HG03097 (cell line): ENCODE data around the gene PCDHGC3.
A peak's percentile ranks its signal among the peaks of the same experiment; 100 is the strongest.
"Not testable (repeated sequence)": the region's sequence is repeated elsewhere in the genome, so short reads cannot be mapped to it uniquely, and the experiment has no call there.

Experiments
- ATAC-seq: cut with Tn5 transposase; IDR thresholded peaks from one replicate; pipeline ENCODE4 v1.9.1; 2021; ENCODE audit not compliant: unreplicated experiment, low FRiP score

The PCDHGC3 gene

GRCh38 chr5:141475625-141476131, at the start of gene PCDHGC3:
PCDHGC3 (plus strand) TSS chr5:141475966; CDS start chr5:141476117, 151 bp downstream.
- peak; percentile 97 for ATAC-seq

- no peak for ATAC-seq
Measured at GRCh38 chr5:141427783-141428426, 47.9 kb upstream of the PCDHGC3 start.

GRCh38 chr5:141430332-141431113, 45.2 kb upstream of the PCDHGC3 start, which contains the start of gene PCDHGA12:
PCDHGA12 (plus strand) TSS chr5:141430507; CDS start chr5:141430760, 253 bp downstream.
- ATAC-seq, result no peak

- no peak for ATAC-seq
Measured at GRCh38 chr5:141431286-141431685, 44.5 kb upstream of the PCDHGC3 start.

GRCh38 chr5:141432308-141432707, 43.5 kb upstream of the PCDHGC3 start:
- ATAC-seq, result not testable (repeated sequence)

GRCh38 chr5:141432726-141433125, 43.0 kb upstream of the PCDHGC3 start:
- not testable (repeated sequence) for ATAC-seq

GRCh38 chr5:141434006-141434405, 41.8 kb upstream of the PCDHGC3 start:
- no peak for ATAC-seq

GRCh38 chr5:141437221-141437620, 38.5 kb upstream of the PCDHGC3 start:
- ATAC-seq, result no peak

GRCh38 chr5:141439411-141440141, 36.2 kb upstream of the PCDHGC3 start:
- no peak for ATAC-seq

- ATAC-seq, result no peak
Measured at GRCh38 chr5:141440341-141440740, 35.4 kb upstream of the PCDHGC3 start.

GRCh38 chr5:141441571-141442170, 34.1 kb upstream of the PCDHGC3 start:
- ATAC-seq, result no peak

GRCh38 chr5:141465351-141465750, 10.4 kb upstream of the PCDHGC3 start:
- ATAC-seq, result no peak

- peak; percentile 26 for ATAC-seq
Measured at GRCh38 chr5:141476132-141476911, 556 bp downstream of the PCDHGC3 start.

- ATAC-seq, result no peak
Measured at GRCh38 chr5:141477044-141477575, 1.3 kb downstream of the PCDHGC3 start.

GRCh38 chr5:141477815-141478214, 2.0 kb downstream of the PCDHGC3 start:
- ATAC-seq, result no peak

GRCh38 chr5:141478321-141478945, 2.7 kb downstream of the PCDHGC3 start:
- ATAC-seq, result no peak

GRCh38 chr5:141479776-141480175, 4.0 kb downstream of the PCDHGC3 start:
- ATAC-seq, result no peak

- ATAC-seq, result no peak
Measured at GRCh38 chr5:141483902-141484301, 8.1 kb downstream of the PCDHGC3 start.

- ATAC-seq, result no peak
Measured at GRCh38 chr5:141484310-141484640, 8.5 kb downstream of the PCDHGC3 start.
